ENCODE results near the gene TENM3.

The TENM3 gene

DNA sequence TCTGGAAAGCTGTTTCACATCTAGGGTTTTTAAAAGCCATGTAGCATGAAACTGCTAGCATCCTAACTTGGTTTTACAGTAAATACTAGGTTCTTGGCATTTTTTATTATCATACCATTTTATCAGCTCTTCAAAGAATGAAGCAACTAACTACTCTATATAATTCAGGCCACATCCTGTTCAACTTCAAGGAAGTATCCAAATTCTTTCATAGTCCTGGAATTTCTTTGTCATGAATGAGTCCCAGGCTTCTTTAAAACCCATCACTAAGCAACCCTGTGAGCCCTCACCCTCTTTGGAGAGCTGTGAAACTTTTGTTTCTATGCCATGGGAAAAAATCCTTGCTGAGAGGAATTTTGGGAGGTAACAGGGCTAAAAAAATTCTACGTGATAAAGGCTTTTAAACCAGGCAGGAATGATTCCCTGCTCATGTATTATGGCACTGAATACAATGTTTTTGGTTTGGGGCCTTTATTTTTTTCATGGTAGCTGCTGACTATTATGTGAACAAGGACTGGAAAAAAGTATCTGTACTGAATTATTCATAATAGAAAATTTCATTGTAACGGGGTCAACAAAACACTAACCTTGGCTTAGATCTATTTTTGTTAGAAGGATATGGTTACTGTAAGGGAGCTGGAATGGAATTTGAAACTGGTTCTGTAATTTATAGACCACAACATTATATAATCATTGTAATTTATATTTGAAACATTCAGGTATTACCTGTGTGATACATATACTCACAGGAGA, 509.1 kb downstream of the TENM3 start:
- no peak for DNase-seq

DNA sequence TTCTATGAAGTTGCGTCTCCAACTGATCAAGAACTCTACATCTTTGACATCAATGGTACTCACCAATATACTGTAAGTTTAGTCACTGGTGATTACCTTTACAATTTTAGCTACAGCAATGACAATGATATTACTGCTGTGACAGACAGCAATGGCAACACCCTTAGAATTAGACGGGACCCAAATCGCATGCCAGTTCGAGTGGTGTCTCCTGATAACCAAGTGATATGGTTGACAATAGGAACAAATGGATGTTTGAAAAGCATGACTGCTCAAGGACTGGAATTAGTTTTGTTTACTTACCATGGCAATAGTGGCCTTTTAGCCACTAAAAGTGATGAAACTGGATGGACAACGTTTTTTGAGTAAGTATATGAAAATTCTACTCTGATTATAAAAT, 511.7 kb downstream of the TENM3 start:
- DNase-seq = no peak

DNA sequence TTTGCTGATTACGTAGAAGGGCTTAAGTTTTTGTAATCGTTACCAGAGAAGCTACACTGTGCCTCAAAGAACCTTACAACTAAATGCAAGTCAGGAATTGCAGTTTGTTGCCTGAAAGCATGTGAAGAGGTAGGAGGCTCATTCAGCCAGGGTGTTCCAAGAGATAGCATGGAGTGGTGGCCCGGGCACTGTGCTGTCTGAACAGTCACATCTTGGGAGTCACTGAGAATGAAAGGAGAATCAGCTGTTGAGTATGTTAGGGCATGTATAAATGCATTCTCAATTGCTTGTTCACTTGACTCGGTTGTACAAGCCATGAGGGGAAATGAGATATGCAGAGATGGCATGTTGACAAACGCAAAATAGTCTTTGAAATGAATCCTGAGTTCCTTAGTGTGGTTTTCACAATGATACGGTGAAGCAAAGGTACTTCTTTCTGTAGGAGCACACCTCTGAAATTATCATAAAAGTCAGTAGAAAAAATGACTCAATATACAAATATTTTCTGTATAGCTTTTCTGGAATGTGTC, 513.0 kb downstream of the TENM3 start:
- DNase-seq = no peak

DNA sequence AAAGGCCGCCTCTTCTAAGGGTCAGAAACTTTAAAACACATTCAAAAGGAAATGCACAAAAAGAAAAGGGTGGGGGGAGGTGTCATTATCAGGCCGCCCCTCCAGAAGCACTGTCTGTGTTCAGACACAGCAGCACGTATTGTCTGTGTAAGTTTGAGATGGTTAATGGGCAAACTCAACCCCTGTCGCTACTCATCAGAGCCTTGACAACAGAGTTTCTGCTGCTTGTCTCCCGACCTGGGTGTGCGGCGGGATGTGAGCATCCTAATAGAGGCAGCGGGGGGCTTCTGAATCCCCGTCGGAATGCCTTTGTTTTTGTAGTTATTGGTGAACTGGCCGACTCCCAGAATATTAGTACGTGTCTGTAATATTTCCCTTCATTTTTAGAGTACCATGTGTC, 515.1 kb downstream of the TENM3 start:
- no peak for DNase-seq

DNA sequence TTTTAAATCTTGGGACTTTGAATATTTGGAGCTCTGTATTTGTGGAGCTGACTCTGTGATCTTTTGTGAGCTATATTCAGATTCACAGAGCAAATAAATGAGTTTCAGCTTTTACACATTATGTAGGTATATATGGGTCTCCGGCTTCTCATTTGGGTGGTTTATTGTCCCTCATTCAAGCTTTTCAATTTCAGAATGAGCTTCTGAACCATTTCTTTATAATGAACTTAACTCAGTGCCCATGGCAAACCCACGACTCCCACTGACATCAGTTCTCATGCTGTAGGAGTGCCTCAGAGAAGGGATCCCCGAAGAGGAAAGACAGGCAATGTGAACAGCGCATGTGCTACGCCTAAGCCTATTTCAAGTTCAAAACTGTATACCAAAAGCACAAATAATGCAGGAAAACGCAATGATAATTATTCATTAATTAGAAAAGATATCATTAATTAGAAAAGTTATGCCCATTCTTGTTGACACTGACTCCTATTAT, 517.4 kb downstream of the TENM3 start:
- no peak for DNase-seq

DNA sequence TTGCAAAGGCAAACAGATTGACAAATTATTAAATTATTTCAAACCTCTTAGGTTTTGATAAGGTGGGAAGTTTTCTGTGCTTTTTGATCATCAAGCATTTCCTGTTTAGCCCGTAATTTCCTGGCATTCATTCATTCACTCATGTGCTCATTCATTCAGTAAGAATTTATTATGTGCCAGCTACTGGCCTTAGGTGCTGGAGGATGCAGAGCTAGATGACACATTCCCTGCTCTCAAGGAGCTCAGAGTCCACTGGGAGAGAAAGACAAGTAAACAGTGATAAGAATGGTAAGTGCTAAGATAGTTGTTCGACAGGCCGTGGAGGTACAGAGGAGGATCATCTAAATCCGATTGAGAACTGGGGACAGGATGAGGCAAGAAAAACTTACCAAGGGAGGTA, 520.9 kb downstream of the TENM3 start:
- DNase-seq = no peak

DNA sequence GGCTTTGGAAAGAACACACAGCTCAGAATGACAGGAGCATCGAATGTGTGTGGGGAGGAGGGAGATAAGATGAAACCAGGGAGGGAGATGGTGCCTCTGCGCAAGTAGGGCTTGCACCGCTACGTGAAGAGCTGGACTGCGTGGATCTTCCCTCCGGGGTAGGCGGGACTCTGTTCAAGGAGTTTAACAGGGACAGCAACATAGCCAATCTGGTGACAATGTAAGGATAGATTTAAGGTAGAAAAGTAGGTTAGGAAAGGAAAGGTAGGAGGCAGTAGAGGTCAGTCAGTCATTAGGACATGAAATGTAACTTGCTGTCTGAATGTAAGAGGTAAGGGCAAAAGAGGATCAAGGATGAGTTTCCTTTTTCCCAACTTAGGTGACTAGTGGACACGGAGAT, 521.4 kb downstream of the TENM3 start:
- DNase-seq = no peak

DNA sequence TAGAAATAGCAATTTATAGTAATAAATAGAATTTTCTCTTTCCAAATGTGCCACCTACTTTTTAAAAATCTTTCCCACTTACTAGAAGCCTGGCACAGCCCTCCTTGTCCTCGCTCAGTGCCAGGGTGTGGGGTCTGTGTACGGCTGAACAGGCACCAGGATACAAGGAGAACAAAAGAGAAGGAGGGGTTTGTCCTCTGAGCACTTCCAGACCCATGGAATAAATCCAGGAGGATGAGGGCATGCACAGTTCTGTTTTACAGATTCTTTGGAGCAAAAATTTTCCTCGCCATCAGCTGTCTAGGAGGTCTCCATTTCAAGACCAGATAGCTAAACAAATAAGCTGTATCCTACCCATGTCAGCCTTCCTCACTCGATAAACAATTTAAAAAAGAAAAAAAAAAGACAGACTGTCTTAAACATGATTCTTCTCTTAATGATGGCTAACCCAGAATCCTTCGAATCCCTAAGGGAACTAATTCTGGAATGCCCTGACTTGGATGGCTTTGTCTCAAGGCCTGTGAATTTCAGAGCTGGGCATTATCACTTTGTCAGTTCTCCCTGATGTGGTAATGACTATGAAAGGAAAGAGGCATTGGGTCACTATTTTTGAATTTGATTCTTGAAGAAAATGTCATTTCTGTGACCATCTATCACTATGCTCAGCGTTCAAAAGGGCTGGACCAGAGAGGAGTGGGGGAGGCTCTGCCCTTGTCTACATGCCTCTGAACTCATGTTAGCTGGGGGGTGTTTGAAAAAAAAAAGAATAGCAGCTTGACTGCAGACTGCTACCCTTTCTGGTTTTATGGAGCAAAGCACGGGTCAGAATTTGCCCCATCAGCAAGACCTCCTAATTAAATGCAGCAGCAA, 523.0 kb downstream of the TENM3 start:
- DNase-seq = no peak

DNA sequence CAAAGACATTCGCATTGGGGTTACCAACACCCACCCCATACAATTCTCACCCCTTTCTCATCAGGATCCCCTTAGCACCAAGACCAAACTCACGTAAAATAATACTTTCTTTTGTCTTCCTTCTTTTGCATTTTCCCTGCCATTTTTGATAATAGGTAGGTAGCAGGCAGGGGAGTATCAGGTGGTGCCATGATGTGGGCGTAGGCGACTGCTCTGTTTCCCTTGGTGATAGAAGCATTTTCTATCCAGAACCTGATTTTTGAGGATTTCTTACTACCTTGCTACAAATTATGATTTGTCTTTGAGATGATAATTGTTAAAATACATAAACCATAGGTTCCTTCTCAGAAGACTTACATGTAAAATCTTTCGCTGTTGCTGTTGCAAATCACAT, 523.7 kb downstream of the TENM3 start:
- DNase-seq = no peak

DNA sequence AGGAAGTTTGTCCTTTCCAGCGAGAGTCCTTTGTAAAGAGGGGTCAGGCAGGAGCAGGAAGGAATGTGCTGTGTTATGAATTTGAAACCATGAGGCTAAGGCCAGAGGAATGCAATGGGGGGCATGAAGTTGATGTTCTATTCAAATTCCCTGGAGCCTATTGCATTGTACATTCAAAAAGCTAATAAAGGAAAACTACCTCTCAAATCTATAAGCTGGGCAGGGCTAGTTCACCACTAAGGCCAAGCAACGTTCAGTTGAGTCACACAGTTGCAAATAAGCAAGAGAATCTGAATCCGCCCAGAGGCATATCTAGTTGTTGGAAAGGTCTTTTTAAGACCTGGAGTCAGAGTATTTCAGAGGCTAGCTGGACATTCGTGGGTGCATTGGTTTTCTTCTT, 525.6 kb downstream of the TENM3 start:
- DNase-seq = no peak

DNA sequence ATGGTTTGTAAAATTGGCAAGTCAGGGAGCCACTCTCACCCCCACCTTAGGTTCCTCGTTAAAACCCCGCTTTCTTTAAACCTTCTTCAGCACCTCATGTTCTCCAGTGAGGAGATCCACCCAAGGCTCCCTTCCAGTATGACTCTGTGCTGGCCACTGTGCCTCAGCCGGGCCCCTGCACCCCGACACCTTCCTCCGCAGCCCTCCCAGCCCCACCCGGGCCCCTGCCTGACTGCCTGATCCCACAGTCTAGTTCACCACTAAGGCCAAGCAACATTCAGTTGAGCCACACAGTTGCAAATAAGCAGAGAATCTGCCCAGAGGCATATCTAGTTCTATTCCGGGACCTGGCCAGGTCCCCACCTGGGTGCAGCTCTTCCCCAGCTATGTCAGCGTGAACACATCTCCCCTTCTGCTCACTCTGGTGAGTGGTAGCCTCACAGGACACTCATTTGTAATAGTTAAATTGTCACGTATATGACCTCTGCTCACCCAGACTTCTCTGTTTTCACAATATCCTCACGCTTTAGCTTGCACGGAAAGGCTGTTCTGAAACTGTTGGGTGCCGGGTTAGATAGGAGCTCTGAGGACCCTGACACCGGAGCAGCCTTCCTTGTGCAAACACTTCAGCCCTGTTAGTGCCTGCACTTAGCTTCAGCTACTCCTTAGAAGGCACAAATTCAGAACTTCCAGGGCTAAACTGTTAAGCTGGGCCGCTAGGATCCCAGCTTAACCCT, 527.2 kb downstream of the TENM3 start:
- no peak for DNase-seq

DNA sequence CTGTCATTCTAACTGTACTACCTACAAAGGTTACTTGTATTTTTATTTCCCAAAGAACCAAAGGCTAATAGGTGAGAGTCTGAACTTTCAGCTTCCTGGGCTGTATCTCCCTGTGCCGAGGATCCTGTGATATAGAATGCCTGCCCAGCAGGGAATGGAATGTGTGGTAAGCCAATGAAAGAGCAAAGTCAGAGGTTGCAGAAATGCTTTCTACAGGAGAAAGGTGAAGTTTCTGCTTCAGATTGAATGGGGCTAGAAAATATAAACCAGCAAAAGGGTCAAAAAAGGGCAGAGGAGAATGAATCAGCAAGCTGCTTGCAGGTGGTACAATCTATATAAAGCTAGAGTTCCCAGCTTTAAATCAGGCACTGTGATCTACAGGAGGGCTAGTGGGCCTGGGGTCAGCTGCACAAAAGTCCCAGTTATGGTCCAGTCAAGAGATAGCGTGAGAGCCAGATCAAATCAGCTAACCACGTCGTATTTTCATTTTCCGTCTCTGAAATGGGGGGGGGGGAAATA, 527.9 kb downstream of the TENM3 start:
- DNase-seq = no peak

DNA sequence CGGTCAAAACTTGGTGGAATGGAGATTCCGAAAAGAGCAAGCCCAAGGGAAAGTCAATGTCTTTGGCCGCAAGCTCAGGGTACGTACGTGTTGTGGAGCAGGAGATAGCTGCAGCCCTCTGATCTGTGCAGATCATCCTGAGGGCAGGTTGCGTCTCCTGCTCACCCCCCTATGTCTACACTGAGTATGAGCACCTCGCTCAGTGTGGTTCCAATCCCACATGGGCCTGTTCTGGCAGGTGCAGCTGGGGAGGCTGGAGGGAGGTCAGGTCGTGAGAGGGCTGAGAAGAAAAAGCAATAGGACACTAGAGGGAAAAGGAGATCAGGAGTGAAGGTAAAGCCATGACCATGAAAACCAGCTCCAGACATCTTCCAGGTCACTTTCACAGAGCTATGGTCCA, 531.9 kb downstream of the TENM3 start:
- DNase-seq = no peak

DNA sequence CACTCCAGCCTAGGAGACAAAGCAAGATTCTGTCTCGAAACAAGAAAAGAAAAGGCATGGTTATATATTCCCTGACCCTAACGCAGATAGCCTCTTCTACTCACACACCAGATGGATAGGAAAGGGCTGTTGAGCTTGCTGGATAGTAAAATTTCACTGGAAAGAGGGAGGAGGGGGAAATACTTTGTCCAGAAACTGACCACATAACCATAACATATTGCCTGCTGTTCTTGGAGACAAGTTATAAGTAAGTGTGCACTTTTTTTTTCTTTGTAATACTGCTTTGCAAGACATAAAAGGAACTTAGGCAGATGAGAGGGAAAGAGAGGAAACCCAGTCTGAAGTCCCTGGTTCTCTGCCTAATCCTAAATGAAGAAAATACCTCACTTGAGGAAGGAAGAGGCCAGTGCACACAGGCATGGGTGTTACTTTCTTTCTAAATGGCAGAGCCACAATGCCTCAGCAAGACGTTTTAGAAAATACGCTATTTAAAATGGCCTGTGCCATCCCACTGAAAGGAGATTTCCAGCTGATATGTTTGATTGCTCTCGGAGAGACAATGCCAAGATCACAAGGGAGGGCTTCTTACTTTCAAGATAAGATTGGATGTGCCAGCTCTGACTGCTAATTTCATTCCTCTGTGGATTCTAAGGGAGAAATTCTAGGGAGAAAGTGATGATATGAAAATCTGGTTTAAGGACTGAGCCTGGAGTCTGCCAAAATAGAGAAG, 533.3 kb downstream of the TENM3 start:
- DNase-seq = no peak

DNA sequence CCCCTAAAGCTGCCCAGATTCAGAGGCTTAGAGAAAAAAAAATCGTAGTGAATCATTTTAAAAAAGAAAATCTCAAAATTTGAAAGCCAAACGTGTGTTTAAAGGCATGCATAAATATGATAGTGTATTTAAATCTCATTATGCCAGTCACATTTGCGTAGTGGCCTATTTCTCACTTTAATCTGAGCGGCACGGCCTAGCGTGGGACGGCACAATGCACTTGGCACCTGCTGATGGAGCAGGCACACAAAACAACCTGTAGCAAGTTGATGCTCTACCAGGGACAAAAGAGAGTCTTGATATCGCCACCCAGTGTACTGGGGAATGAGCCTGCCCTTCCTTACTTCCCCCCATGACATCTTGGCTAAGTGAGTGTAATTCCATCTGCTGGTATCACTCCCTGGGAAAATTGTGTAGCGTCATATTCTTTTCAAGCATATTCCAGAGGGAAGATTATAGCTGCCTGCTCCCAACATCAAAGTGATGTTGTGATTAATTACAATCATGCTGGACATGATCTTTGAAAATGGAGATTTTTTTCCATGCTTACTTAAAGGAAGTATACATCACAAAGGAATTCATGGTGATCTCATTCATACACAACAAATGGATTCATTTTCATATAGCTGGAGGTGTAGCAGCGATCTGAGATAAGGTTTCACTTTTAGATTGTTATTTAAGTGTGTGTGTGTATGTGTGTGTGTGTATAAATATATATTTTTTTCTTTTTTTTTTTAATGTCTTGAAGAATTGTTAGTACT, 535.2 kb downstream of the TENM3 start:
- DNase-seq = no peak

DNA sequence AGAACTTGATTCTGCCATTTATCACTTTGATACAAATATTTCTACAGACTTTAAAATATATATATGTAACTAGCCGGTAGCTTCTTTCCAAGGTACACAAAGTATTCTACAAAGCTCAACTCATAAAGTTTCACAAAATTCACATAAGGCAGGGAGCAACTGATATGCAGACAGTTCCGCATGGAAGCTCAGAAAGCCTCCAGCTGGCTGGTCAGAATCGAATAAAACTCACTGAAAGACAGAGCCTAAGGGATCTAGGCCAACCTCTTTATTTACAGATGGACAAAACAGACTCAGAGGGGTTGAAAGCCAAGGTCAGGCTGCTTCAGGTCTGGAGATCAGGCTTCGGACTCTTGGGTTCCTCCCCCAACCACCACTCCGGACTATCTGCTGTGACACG, 543.8 kb downstream of the TENM3 start:
- DNase-seq = no peak

DNA sequence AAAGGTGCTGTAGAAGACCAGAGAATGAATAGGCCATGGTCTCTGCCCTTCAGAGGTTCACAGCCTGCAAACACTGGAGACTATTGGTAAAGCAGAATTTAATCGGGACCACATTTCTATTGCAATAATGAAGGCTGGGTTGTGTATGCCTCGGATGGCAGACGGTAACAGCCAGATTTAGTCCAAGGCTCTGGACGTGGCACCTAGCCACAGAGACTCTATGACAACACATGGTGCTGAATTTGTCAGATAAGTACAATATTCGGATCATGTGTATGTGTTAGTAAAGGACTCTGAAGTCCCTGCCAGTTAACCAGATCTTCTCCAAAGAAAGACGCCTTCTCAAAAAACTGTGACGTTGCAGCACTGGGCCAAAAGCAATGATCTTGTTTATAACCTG, 545.0 kb downstream of the TENM3 start:
- no peak for DNase-seq

DNA sequence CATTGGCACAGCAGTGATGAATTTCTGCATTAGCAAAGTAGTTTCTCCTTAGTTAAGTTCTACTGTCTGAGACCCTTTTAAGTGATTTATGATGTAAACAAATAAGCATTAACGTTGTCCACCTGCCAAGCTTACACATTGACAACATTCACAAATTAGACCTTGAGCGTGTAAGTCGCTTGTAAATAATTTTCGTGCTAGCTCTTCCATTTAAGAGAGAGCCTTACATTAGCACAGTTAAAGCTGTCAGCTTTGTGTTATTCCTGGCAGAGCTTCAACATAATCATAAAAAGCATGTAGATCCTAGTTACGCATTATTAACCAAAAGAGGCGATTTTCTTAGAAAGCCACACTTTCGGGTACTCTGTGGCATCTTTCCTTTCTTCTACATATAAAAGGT, 546.3 kb downstream of the TENM3 start:
- DNase-seq = no peak

DNA sequence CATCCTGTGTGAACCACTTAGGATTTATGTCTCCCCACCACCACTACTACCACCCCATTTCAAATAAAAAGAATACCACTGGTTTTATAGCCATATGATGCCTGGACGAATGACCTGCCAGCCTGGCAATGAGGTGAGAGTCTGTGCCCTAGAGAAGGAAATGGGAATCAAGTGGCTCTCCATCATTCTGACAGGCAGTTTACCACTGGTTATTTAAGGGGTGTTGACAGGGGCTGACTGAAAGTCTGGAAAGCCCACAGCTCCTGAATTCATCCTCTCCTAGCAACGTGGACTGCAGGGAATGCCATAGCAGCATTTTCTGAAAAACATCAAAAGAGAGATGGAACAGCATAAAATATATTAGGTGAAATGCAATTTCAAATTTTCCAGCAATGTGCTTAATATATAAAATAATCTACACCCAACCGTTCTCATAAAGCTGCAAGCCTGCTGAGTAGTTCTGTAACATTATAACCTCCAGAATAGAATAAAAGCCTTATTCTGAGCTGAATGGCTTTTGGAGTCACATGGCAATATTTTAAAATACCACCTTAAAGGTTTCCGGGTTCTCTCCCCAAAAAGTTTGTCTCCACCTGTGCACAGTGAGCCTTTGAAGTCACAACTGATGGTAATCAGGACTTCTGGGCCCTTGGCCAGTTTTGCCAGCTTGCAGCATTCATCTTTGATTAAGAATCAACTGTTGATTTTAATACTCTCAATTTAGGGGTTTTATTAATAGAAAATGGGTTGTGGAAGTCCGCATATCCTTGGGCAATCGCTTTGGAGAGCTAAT, 552.4 kb downstream of the TENM3 start:
- DNase-seq = no peak

DNA sequence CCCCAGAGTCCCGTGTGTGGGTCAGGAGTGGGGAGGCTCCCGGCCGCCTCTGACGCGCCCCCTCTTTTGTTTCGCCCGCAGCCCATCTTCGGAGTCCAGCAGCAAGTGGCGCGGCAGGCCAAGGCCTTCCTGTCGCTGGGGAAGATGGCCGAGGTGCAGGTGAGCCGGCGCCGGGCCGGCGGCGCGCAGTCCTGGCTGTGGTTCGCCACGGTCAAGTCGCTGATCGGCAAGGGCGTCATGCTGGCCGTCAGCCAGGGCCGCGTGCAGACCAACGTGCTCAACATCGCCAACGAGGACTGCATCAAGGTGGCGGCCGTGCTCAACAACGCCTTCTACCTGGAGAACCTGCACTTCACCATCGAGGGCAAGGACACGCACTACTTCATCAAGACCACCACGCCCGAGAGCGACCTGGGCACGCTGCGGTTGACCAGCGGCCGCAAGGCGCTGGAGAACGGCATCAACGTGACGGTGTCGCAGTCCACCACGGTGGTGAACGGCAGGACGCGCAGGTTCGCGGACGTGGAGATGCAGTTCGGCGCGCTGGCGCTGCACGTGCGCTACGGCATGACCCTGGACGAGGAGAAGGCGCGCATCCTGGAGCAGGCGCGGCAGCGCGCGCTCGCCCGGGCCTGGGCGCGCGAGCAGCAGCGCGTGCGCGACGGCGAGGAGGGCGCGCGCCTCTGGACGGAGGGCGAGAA, 556.5 kb downstream of the TENM3 start:
- DNase-seq = no peak

All from suppressor macrophage (primary cell).